ENCODE results near the gene SH3BP1.
"Not testable (repeated sequence)": the region's sequence is repeated elsewhere in the genome, so short reads cannot be mapped to it uniquely, and the experiment has no call there.

The SH3BP1 gene

GRCh38 chr22:37643225-37643847 lies 3.9 kb downstream of the SH3BP1 start:
- ATAC-seq (replicated peaks) (peak; percentile 61), DNase-seq (peak; percentile 86 to 89 (median 89))
- Mint-ChIP-seq H3K4me1 (ENCODE audit: low read depth in 2 of 2) (peaks cover 32 to 37% of the 10 kb centered on the region in 2 donors), H3K9me3 (no peaks in the 10 kb centered on the region), H3K36me3 (ENCODE audit: insufficient read depth) (peaks cover 67% of the 10 kb centered on the region), H3K27me3 (no peaks in the 10 kb centered on the region), H3K27ac (peak overlapping the region; percentile 44 to 93), H3K4me3 (peak overlapping the region; percentile 65 to 94)

GRCh38 chr22:37647317-37647716 lies 7.8 kb downstream of the SH3BP1 start:
- peaks cover 18 to 25% of the 10 kb centered on the region in 2 donors for H3K4me1 Mint-ChIP-seq (ENCODE audit: low read depth in 2 of 2)
- H3K27me3 Mint-ChIP-seq, result no peaks in the 10 kb centered on the region
- DNase-seq, result no peak
- no peak overlapping the region for H3K27ac Mint-ChIP-seq
- H3K9me3 Mint-ChIP-seq, result no peaks in the 10 kb centered on the region
- ATAC-seq (replicated peaks), result no peak
- peaks cover 95% of the 10 kb centered on the region for H3K36me3 Mint-ChIP-seq (ENCODE audit: insufficient read depth)
- no peak overlapping the region for H3K4me3 Mint-ChIP-seq

GRCh38 chr22:37647928-37648327 lies 8.5 kb downstream of the SH3BP1 start:
- no peak for DNase-seq
- peak overlapping the region in 1 of 2 donors; percentile 23 for H3K27ac Mint-ChIP-seq
- no peak overlapping the region for H3K4me3 Mint-ChIP-seq
- H3K4me1 Mint-ChIP-seq (ENCODE audit: low read depth in 2 of 2), result peaks cover 14 to 19% of the 10 kb centered on the region in 2 donors
- H3K9me3 Mint-ChIP-seq, result no peaks in the 10 kb centered on the region
- no peaks in the 10 kb centered on the region for H3K27me3 Mint-ChIP-seq
- ATAC-seq (replicated peaks), result no peak
- H3K36me3 Mint-ChIP-seq (ENCODE audit: insufficient read depth), result peaks cover 95% of the 10 kb centered on the region

- Mint-ChIP-seq H3K27ac (no peak overlapping the region), H3K4me1 (ENCODE audit: low read depth in 2 of 2) (peaks cover 0 to 6% of the 10 kb centered on the region in 2 donors), H3K4me3 (no peak overlapping the region), H3K27me3 (no peaks in the 10 kb centered on the region), H3K9me3 (no peaks in the 10 kb centered on the region), H3K36me3 (ENCODE audit: insufficient read depth) (peaks cover 88% of the 10 kb centered on the region)
- ATAC-seq (replicated peaks), result no peak
- no peak for DNase-seq
These were observed 11.1 kb downstream of the SH3BP1 start for GRCh38 chr22:37650463-37651136.

- ATAC-seq (replicated peaks) (no peak), DNase-seq (no peak)
- H3K27ac Mint-ChIP-seq, result peak overlapping the region; percentile 52 to 83
- no peaks in the 10 kb centered on the region for H3K27me3 Mint-ChIP-seq
- no peaks in the 10 kb centered on the region for H3K9me3 Mint-ChIP-seq
- H3K36me3 Mint-ChIP-seq (ENCODE audit: insufficient read depth), result peaks cover 79% of the 10 kb centered on the region
- no peak overlapping the region for H3K4me3 Mint-ChIP-seq
- peaks cover 14 to 18% of the 10 kb centered on the region in 2 donors for H3K4me1 Mint-ChIP-seq (ENCODE audit: low read depth in 2 of 2)
These were observed 15.2 kb downstream of the SH3BP1 start for GRCh38 chr22:37654563-37655251.

GRCh38 chr22:37655252-37655563 lies 15.7 kb downstream of the SH3BP1 start:
- H3K27me3 Mint-ChIP-seq, result no peaks in the 10 kb centered on the region
- no peak overlapping the region for H3K27ac Mint-ChIP-seq
- H3K36me3 Mint-ChIP-seq (ENCODE audit: insufficient read depth), result peaks cover 75% of the 10 kb centered on the region
- no peak for ATAC-seq (replicated peaks)
- DNase-seq, result no peak
- no peaks in the 10 kb centered on the region for H3K9me3 Mint-ChIP-seq
- H3K4me1 Mint-ChIP-seq (ENCODE audit: low read depth in 2 of 2), result peaks cover 19 to 23% of the 10 kb centered on the region in 2 donors
- H3K4me3 Mint-ChIP-seq, result no peak overlapping the region

GRCh38 chr22:37656583-37656982 lies 17.1 kb downstream of the SH3BP1 start:
- peaks cover 61% of the 10 kb centered on the region for H3K36me3 Mint-ChIP-seq (ENCODE audit: insufficient read depth)
- DNase-seq; H3K9me3 Mint-ChIP-seq; H3K27me3 Mint-ChIP-seq; ATAC-seq (replicated peaks); H3K4me3 Mint-ChIP-seq: not testable (repeated sequence)
- H3K4me1 Mint-ChIP-seq (ENCODE audit: low read depth in 2 of 2), result peaks cover 32 to 37% of the 10 kb centered on the region in 2 donors
- H3K27ac Mint-ChIP-seq, result peak overlapping the region; percentile 35 to 88

GRCh38 chr22:37657590-37658132 lies 18.2 kb downstream of the SH3BP1 start:
- Mint-ChIP-seq H3K4me3 (peak overlapping the region; percentile 79 to 90), H3K27me3 (no peaks in the 10 kb centered on the region), H3K4me1 (ENCODE audit: low read depth in 2 of 2) (peaks cover 37 to 38% of the 10 kb centered on the region in 2 donors), H3K27ac (peak overlapping the region; percentile 91 to 94), H3K36me3 (ENCODE audit: insufficient read depth) (peaks cover 53% of the 10 kb centered on the region), H3K9me3 (no peaks in the 10 kb centered on the region)
- ATAC-seq (replicated peaks), result no peak
- DNase-seq, result no peak

GRCh38 chr22:37658133-37659065 lies 18.9 kb downstream of the SH3BP1 start, which contains the start of gene PDXP:
Gene PDXP (plus strand): TSS chr22:37658723. CDS start chr22:37658783, 60 bp downstream.
- Mint-ChIP-seq H3K27me3 (no peaks in the 10 kb centered on the region), H3K4me1 (ENCODE audit: low read depth in 2 of 2) (peaks cover 37 to 38% of the 10 kb centered on the region in 2 donors), H3K36me3 (ENCODE audit: insufficient read depth) (peaks cover 46% of the 10 kb centered on the region), H3K27ac (peak within 1 kb of the TSS; percentile 91 to 94), H3K4me3 (peak within 1 kb of the TSS; percentile 79 to 90), H3K9me3 (no peaks in the 10 kb centered on the region)
- ATAC-seq (replicated peaks) (peak; percentile 93), DNase-seq (peak; percentile 96 to 97 (median 97))

GRCh38 chr22:37659066-37659896 lies 19.8 kb downstream of the SH3BP1 start:
- H3K36me3 Mint-ChIP-seq (ENCODE audit: insufficient read depth), result peaks cover 40% of the 10 kb centered on the region
- H3K4me1 Mint-ChIP-seq (ENCODE audit: low read depth in 2 of 2), result peaks cover 37 to 38% of the 10 kb centered on the region in 2 donors
- no peaks in the 10 kb centered on the region for H3K9me3 Mint-ChIP-seq
- peak overlapping the region; percentile 79 to 82 for H3K4me3 Mint-ChIP-seq
- no peaks in the 10 kb centered on the region for H3K27me3 Mint-ChIP-seq
- DNase-seq (no peak), ATAC-seq (replicated peaks) (no peak)
- peak overlapping the region; percentile 31 to 62 for H3K27ac Mint-ChIP-seq

GRCh38 chr22:37659897-37660708 lies 20.6 kb downstream of the SH3BP1 start:
- H3K4me3 Mint-ChIP-seq, result peak overlapping the region; percentile 79 to 82
- no peaks in the 10 kb centered on the region for H3K27me3 Mint-ChIP-seq
- H3K4me1 Mint-ChIP-seq (ENCODE audit: low read depth in 2 of 2), result peaks cover 37 to 38% of the 10 kb centered on the region in 2 donors
- no peaks in the 10 kb centered on the region for H3K9me3 Mint-ChIP-seq
- peaks cover 39% of the 10 kb centered on the region for H3K36me3 Mint-ChIP-seq (ENCODE audit: insufficient read depth)
- no peak for ATAC-seq (replicated peaks)
- H3K27ac Mint-ChIP-seq, result peak overlapping the region; percentile 31 to 62
- DNase-seq, result no peak

Data from effector memory CD8-positive, alpha-beta T cell (primary cell).